CD4-positive, CD25-positive, alpha-beta regulatory T cell (primary cell): ENCODE measurements around the gene S100A1. TPM values are rescaled to one million over a fixed set of nuclear protein-coding genes. Genes with fewer than 3 reads are reported as not detected.

ENCODE experiments used
- ATAC-seq, 2 donors: fragments of 150-1000 bp; cut with Tn5 transposase; one replicate each; pipeline ENCODE4 v1.10.0; 2021; ENCODE audit warnings: low read depth in 2 of 2, moderate number of reproducible peaks in 2 of 2, moderate library complexity in 1 of 2
- DNase-seq, 3 donors: peaks; one replicate each; pipeline versions ENCODE4 v3.0.0 to v3.0.0-alpha.2; 2012 to 2022; ENCODE audit warnings: mixed read lengths in 1 of 3
- H3K27ac ChIP-seq: one replicate; pipeline ENCODE4 v1.7.0; 2013; ENCODE audit warnings: mild to moderate bottlenecking, low read length; ENCODE audit not compliant: insufficient read depth, poor library complexity, severe bottlenecking
- H3K27me3 ChIP-seq: one replicate; pipeline ENCODE4 v1.7.0; 2013; ENCODE audit warnings: low read length; ENCODE audit not compliant: control insufficient read depth, insufficient read depth
- H3K36me3 ChIP-seq: one replicate; pipeline ENCODE4 v1.7.0; 2013; ENCODE audit warnings: mild to moderate bottlenecking, low read length, moderate library complexity; ENCODE audit not compliant: control insufficient read depth, insufficient read depth
- H3K4me1 ChIP-seq: 2 replicates; pipeline ENCODE4 v1.7.0; 2013; ENCODE audit warnings: mild to moderate bottlenecking, low read length; ENCODE audit not compliant: insufficient read depth, control insufficient read depth, poor library complexity, severe bottlenecking
- H3K4me3 ChIP-seq: one replicate; pipeline ENCODE4 v1.7.0; 2013; ENCODE audit warnings: low read depth, mild to moderate bottlenecking, low read length, moderate library complexity
- H3K9me3 ChIP-seq, 2 experiments: 1 replicate in 1 of 2; 2 replicates in 1 of 2; pipeline ENCODE4 v1.7.0; 2013; ENCODE audit warnings: low read length in 2 of 2, mild to moderate bottlenecking in 1 of 2, moderate library complexity in 1 of 2; ENCODE audit not compliant: control insufficient read depth in 2 of 2
- H3K27ac Mint-ChIP-seq, 3 donors: one replicate each; pipeline ENCODE4 v1.8.0; 2020 to 2022; ENCODE audit warnings: mild to moderate bottlenecking in 3 of 3, mixed read lengths in 3 of 3, moderate library complexity in 2 of 3
- H3K27me3 Mint-ChIP-seq: one replicate; pipeline ENCODE4 v1.8.0; 2022; ENCODE audit warnings: mild to moderate bottlenecking, mixed read lengths
- H3K36me3 Mint-ChIP-seq: one replicate; pipeline ENCODE4 v1.8.0; 2020; ENCODE audit warnings: mixed read lengths
- H3K4me1 Mint-ChIP-seq, 4 donors: one replicate each; pipeline ENCODE4 v1.8.0; 2020 to 2022; ENCODE audit warnings: mixed read lengths in 4 of 4, mild to moderate bottlenecking in 1 of 4
- H3K4me3 Mint-ChIP-seq, 4 donors: one replicate each; pipeline ENCODE4 v1.8.0; 2020 to 2022; ENCODE audit warnings: mild to moderate bottlenecking in 4 of 4, mixed read lengths in 4 of 4, moderate library complexity in 3 of 4
- H3K9me3 Mint-ChIP-seq, 7 donors: one replicate each; pipeline ENCODE4 v1.8.0; 2020 to 2022; ENCODE audit warnings: mixed read lengths in 7 of 7, mild to moderate bottlenecking in 3 of 7, moderate library complexity in 2 of 7
- polyA plus RNA-seq, 4 donors: library from polyadenylated mRNA; unstranded; fragments of 300-500 nt; fragmentation: Illumina TruSeq; gene quantifications; one replicate each; pipeline ENCODE4 v1.2.3, GENCODE V29; 2021
- total RNA-seq: library from RNA; stranded (reverse); gene quantifications from one replicate; pipeline ENCODE4 v1.2.3, GENCODE V29; 2022

S100A1 gene
- total and polyA plus RNA-seq, 5 donors from 2014 or later, result not detected

- no peaks in the 10 kb centered on the region for H3K36me3 Mint-ChIP-seq
- no peak overlapping the region for H3K4me3 ChIP-seq
- no peak for DNase-seq
- no peaks in the 10 kb centered on the region for H3K27me3 ChIP-seq
- H3K27ac ChIP-seq, result no peak overlapping the region
- no peaks in the 10 kb centered on the region for H3K4me1 ChIP-seq
- ATAC-seq, result no peak
- no peaks in the 10 kb centered on the region for H3K36me3 ChIP-seq
- no peaks in the 10 kb centered on the region for H3K4me1 Mint-ChIP-seq
- no peaks in the 10 kb centered on the region for H3K27me3 Mint-ChIP-seq
- no peaks in the 10 kb centered on the region for H3K9me3 Mint-ChIP-seq
- H3K4me3 Mint-ChIP-seq, result no peak overlapping the region
- H3K9me3 ChIP-seq, result no peaks in the 10 kb centered on the region
- H3K27ac Mint-ChIP-seq, result no peak overlapping the region
Observed at GRCh38 chr1:153612111-153612754, 16.0 kb upstream of the S100A1 start.

GRCh38 chr1:153612755-153613331 lies 15.4 kb upstream of the S100A1 start, which contains the start of gene S100A16:
Gene S100A16 (minus strand): TSS chr1:153613137. CDS start chr1:153608151, 4,986 bp downstream.
- Mint-ChIP-seq H3K4me3 (no peak within 1 kb of the TSS), H3K4me1 (peaks cover 0 to 4% (median 0%) of the 10 kb centered on the region in 4 donors), H3K9me3 (no peaks in the 10 kb centered on the region), H3K27me3 (no peaks in the 10 kb centered on the region), H3K36me3 (no peaks in the 10 kb centered on the region), H3K27ac (peak within 1 kb of the TSS in 1 of 3 donors; percentile 25)
- Histone ChIP-seq H3K27me3 (no peaks in the 10 kb centered on the region), H3K27ac (no peak within 1 kb of the TSS), H3K4me3 (no peak within 1 kb of the TSS), H3K9me3 (no peaks in the 10 kb centered on the region), H3K4me1 (no peaks in the 10 kb centered on the region), H3K36me3 (no peaks in the 10 kb centered on the region)
- ATAC-seq (no peak), DNase-seq (no peak)

GRCh38 chr1:153613406-153613805 lies 14.8 kb upstream of the S100A1 start:
- H3K4me1 ChIP-seq, result no peaks in the 10 kb centered on the region
- H3K27ac ChIP-seq, result no peak overlapping the region
- H3K9me3 ChIP-seq, result no peaks in the 10 kb centered on the region
- Mint-ChIP-seq H3K36me3 (no peaks in the 10 kb centered on the region), H3K9me3 (no peaks in the 10 kb centered on the region), H3K27me3 (no peaks in the 10 kb centered on the region), H3K27ac (peak overlapping the region in 1 of 3 donors; percentile 25), H3K4me1 (peaks cover 0 to 6% (median 0%) of the 10 kb centered on the region in 4 donors), H3K4me3 (no peak overlapping the region)
- no peak for DNase-seq
- no peak overlapping the region for H3K4me3 ChIP-seq
- ATAC-seq, result no peak
- H3K27me3 ChIP-seq, result no peaks in the 10 kb centered on the region
- H3K36me3 ChIP-seq, result no peaks in the 10 kb centered on the region

- Histone ChIP-seq H3K4me1 (no peaks in the 10 kb centered on the region), H3K36me3 (no peaks in the 10 kb centered on the region), H3K27ac (no peak overlapping the region), H3K4me3 (no peak overlapping the region), H3K27me3 (no peaks in the 10 kb centered on the region), H3K9me3 (no peaks in the 10 kb centered on the region)
- no peak for DNase-seq
- no peaks in the 10 kb centered on the region for H3K9me3 Mint-ChIP-seq
- peaks cover 0 to 6% (median 0%) of the 10 kb centered on the region in 4 donors for H3K4me1 Mint-ChIP-seq
- no peaks in the 10 kb centered on the region for H3K27me3 Mint-ChIP-seq
- no peak for ATAC-seq
- H3K27ac Mint-ChIP-seq, result peak overlapping the region in 1 of 3 donors; percentile 76
- H3K36me3 Mint-ChIP-seq, result no peaks in the 10 kb centered on the region
- H3K4me3 Mint-ChIP-seq, result no peak overlapping the region
Observed at GRCh38 chr1:153614189-153614900, 13.9 kb upstream of the S100A1 start.

GRCh38 chr1:153614906-153615305 lies 13.3 kb upstream of the S100A1 start:
- Histone ChIP-seq H3K4me1 (no peaks in the 10 kb centered on the region), H3K9me3 (no peaks in the 10 kb centered on the region), H3K27me3 (no peaks in the 10 kb centered on the region), H3K27ac (no peak overlapping the region), H3K36me3 (no peaks in the 10 kb centered on the region), H3K4me3 (no peak overlapping the region)
- ATAC-seq, result no peak
- Mint-ChIP-seq H3K4me3 (no peak overlapping the region), H3K4me1 (peaks cover 0 to 6% (median 0%) of the 10 kb centered on the region in 4 donors), H3K9me3 (no peaks in the 10 kb centered on the region), H3K27ac (peak overlapping the region in 1 of 3 donors; percentile 76), H3K27me3 (no peaks in the 10 kb centered on the region), H3K36me3 (no peaks in the 10 kb centered on the region)
- no peak for DNase-seq

GRCh38 chr1:153615406-153615805 lies 12.8 kb upstream of the S100A1 start:
- Mint-ChIP-seq H3K36me3 (no peaks in the 10 kb centered on the region), H3K4me1 (peaks cover 0 to 6% (median 0%) of the 10 kb centered on the region in 4 donors), H3K9me3 (no peaks in the 10 kb centered on the region), H3K27ac (no peak overlapping the region), H3K4me3 (no peak overlapping the region), H3K27me3 (no peaks in the 10 kb centered on the region)
- DNase-seq (no peak), ATAC-seq (no peak)
- no peak overlapping the region for H3K4me3 ChIP-seq
- no peak overlapping the region for H3K27ac ChIP-seq
- no peaks in the 10 kb centered on the region for H3K27me3 ChIP-seq
- H3K4me1 ChIP-seq, result no peaks in the 10 kb centered on the region
- H3K36me3 ChIP-seq, result no peaks in the 10 kb centered on the region
- no peaks in the 10 kb centered on the region for H3K9me3 ChIP-seq

GRCh38 chr1:153616144-153616916 lies 11.9 kb upstream of the S100A1 start, which contains the start of gene S100A14:
Gene S100A14 (minus strand): TSS chr1:153616325. CDS start chr1:153615858, 467 bp downstream.
- Mint-ChIP-seq H3K27me3 (no peaks in the 10 kb centered on the region), H3K9me3 (no peaks in the 10 kb centered on the region), H3K4me3 (no peak within 1 kb of the TSS), H3K4me1 (peaks cover 0 to 6% (median 0%) of the 10 kb centered on the region in 4 donors), H3K27ac (peak within 1 kb of the TSS in 1 of 3 donors; percentile 59), H3K36me3 (no peaks in the 10 kb centered on the region)
- no peaks in the 10 kb centered on the region for H3K36me3 ChIP-seq
- no peak within 1 kb of the TSS for H3K4me3 ChIP-seq
- H3K27me3 ChIP-seq, result no peaks in the 10 kb centered on the region
- no peak within 1 kb of the TSS for H3K27ac ChIP-seq
- no peaks in the 10 kb centered on the region for H3K9me3 ChIP-seq
- ATAC-seq, result no peak
- DNase-seq, result no peak
- H3K4me1 ChIP-seq, result no peaks in the 10 kb centered on the region
